ENCODE measurements around the gene KREMEN2. TPM values are rescaled to one million over a fixed set of nuclear protein-coding genes. Genes with fewer than 3 reads are reported as not detected.

Gene KREMEN2
- total RNA-seq, 2 donors from 2014 or later: 1.4 to 4.0 TPM

GRCh38 chr16:3007059-3007956, 43.2 kb downstream of the KREMEN2 start:
- WGBS: 31% methylated on average over 13 of the region's 13 CpGs
- no peak for DNase-seq (ENCODE audit: low spot score)
- Histone ChIP-seq H3K4me1 (replicated peaks) (peaks cover 7% of the 10 kb centered on the region), H3K36me3 (no peaks in the 10 kb centered on the region), H3K27me3 (replicated peaks; ENCODE audit: insufficient read depth) (no peaks in the 10 kb centered on the region), H3K4me3 (no peak overlapping the region), H3K27ac (no peak overlapping the region), H3K9me3 (no peaks in the 10 kb centered on the region)
- no peak for TF ChIP-seq CTCF (IDR thresholded peaks at IDR 0.05)
- no peak for TF ChIP-seq POLR2AphosphoS5 (IDR thresholded peaks at IDR 0.05)
- TF ChIP-seq POLR2A (IDR thresholded peaks at IDR 0.05): no peak
- intact Hi-C loops (cut with DNase I): no loop called here

GRCh38 chr16:3007957-3008689, 44.0 kb downstream of the KREMEN2 start:
- TF ChIP-seq CTCF (IDR thresholded peaks at IDR 0.05) (no peak), POLR2A (IDR thresholded peaks at IDR 0.05) (no peak), POLR2AphosphoS5 (IDR thresholded peaks at IDR 0.05) (no peak)
- no peak for DNase-seq (ENCODE audit: low spot score)
- H3K27me3 ChIP-seq (replicated peaks; ENCODE audit: insufficient read depth): no peaks in the 10 kb centered on the region
- no peak overlapping the region for H3K4me3 ChIP-seq
- H3K4me1 ChIP-seq (replicated peaks): peaks cover 7% of the 10 kb centered on the region
- no peaks in the 10 kb centered on the region for H3K36me3 ChIP-seq
- intact Hi-C loops (cut with DNase I): no loop called here
- H3K9me3 ChIP-seq: no peaks in the 10 kb centered on the region
- no peak overlapping the region for H3K27ac ChIP-seq
- 33% methylated on average over 17 of the region's 17 CpGs for WGBS

- intact Hi-C loops (cut with DNase I): no loop called here
- DNase-seq (ENCODE audit: low spot score): no peak
- H3K4me1 ChIP-seq (replicated peaks): peaks cover 7% of the 10 kb centered on the region
- H3K4me3 ChIP-seq: no peak overlapping the region
- 73% methylated on average over 4 of the region's 4 CpGs for WGBS
- H3K27me3 ChIP-seq (replicated peaks; ENCODE audit: insufficient read depth): no peaks in the 10 kb centered on the region
- TF ChIP-seq CTCF (IDR thresholded peaks at IDR 0.05): no peak
- no peak for TF ChIP-seq POLR2AphosphoS5 (IDR thresholded peaks at IDR 0.05)
- no peak for TF ChIP-seq POLR2A (IDR thresholded peaks at IDR 0.05)
- no peak overlapping the region for H3K27ac ChIP-seq
- H3K9me3 ChIP-seq: no peaks in the 10 kb centered on the region
- H3K36me3 ChIP-seq: no peaks in the 10 kb centered on the region
Measured at GRCh38 chr16:3008690-3009037, 44.6 kb downstream of the KREMEN2 start.

GRCh38 chr16:3009568-3010390, 45.7 kb downstream of the KREMEN2 start:
- 43% methylated on average over 21 of the region's 21 CpGs for WGBS
- peak overlapping the region; percentile 52 to 57 for H3K27ac ChIP-seq

More at GRCh38 chr16:3009568-3010390, 45.7 kb downstream of the KREMEN2 start:
- peak; percentile 56 for TF ChIP-seq POLR2AphosphoS5 (IDR thresholded peaks at IDR 0.05)
- TF ChIP-seq CTCF (IDR thresholded peaks at IDR 0.05): no peak
- no peak overlapping the region for H3K4me3 ChIP-seq
- H3K9me3 ChIP-seq: no peaks in the 10 kb centered on the region
- no peaks in the 10 kb centered on the region for H3K27me3 ChIP-seq (replicated peaks; ENCODE audit: insufficient read depth)
- no peaks in the 10 kb centered on the region for H3K36me3 ChIP-seq
- H3K4me1 ChIP-seq (replicated peaks): peaks cover 7% of the 10 kb centered on the region
- DNase-seq (ENCODE audit: low spot score): peak; percentile 81
- intact Hi-C loops (cut with DNase I): no loop called here

All from prostate gland (tissue), 2 donors.